H9 (cell line): ENCODE measurements around the gene CDH23. TPM values are rescaled to one million over a fixed set of nuclear protein-coding genes. Genes with fewer than 3 reads are reported as not detected.

Source experiments
- DNase-seq: peaks from one replicate; pipeline ENCODE4 v3.0.0-alpha.2; 2017
- H2AFZ ChIP-seq: one replicate; pipeline ENCODE4 v1.6.1; 2013; ENCODE audit warnings: mild to moderate bottlenecking, low read length, control low read depth, moderate library complexity
- H2AK5ac ChIP-seq: 2 replicates; pipeline ENCODE4 v1.6.1; 2013; ENCODE audit warnings: low read length, control low read depth, mixed read lengths; ENCODE audit not compliant: insufficient read length
- H2BK120ac ChIP-seq: one replicate; pipeline ENCODE4 v1.6.1; 2013; ENCODE audit warnings: low read depth, mild to moderate bottlenecking, low read length, control low read depth, inconsistent platforms; ENCODE audit not compliant: poor library complexity, severe bottlenecking
- H2BK12ac ChIP-seq: 2 replicates; pipeline ENCODE4 v1.6.1; 2013; ENCODE audit warnings: low read length, control low read depth, mixed read lengths, low read depth; ENCODE audit not compliant: insufficient read length
- H2BK15ac ChIP-seq: 2 replicates; pipeline ENCODE4 v1.6.1; 2013; ENCODE audit warnings: low read depth, low read length, control low read depth
- H2BK20ac ChIP-seq: one replicate; pipeline ENCODE4 v1.6.1; 2013; ENCODE audit warnings: low read depth, mild to moderate bottlenecking, low read length, control low read depth, inconsistent platforms; ENCODE audit not compliant: poor library complexity, severe bottlenecking
- H2BK5ac ChIP-seq: 2 replicates; pipeline ENCODE4 v1.6.1; 2013; ENCODE audit warnings: low read length, control low read depth, mixed read lengths; ENCODE audit not compliant: insufficient read length
- H3K14ac ChIP-seq: 2 replicates; pipeline ENCODE4 v1.6.1; 2013; ENCODE audit warnings: low read length, control low read depth; ENCODE audit not compliant: insufficient read depth
- H3K18ac ChIP-seq: 2 replicates; pipeline ENCODE4 v1.6.1; 2013; ENCODE audit warnings: low read depth, mild to moderate bottlenecking, mixed read lengths, low read length, control low read depth; ENCODE audit not compliant: insufficient read length
- H3K23ac ChIP-seq: 2 replicates; pipeline ENCODE4 v1.6.1; 2013; ENCODE audit warnings: low read length, control low read depth, mixed read lengths, low read depth; ENCODE audit not compliant: insufficient read length
- H3K23me2 ChIP-seq: 2 replicates; pipeline ENCODE4 v1.6.1; 2013; ENCODE audit warnings: low read depth, mild to moderate bottlenecking, mixed read lengths, low read length, control low read depth; ENCODE audit not compliant: insufficient read length, poor library complexity, severe bottlenecking
- H3K27ac ChIP-seq: 2 replicates; pipeline ENCODE4 v1.5.1; 2013; ENCODE audit warnings: low read length, control low read depth, mixed read lengths, low read depth; ENCODE audit not compliant: insufficient read length
- H3K27me3 ChIP-seq: 2 replicates; pipeline ENCODE4 v1.6.1; 2013; ENCODE audit warnings: low read length, control low read depth, inconsistent platforms; ENCODE audit not compliant: insufficient read depth
- H3K4ac ChIP-seq: 2 replicates; pipeline ENCODE4 v1.6.1; 2013; ENCODE audit warnings: low read depth, mild to moderate bottlenecking, control low read depth, inconsistent platforms, low read length, moderate library complexity
- H3K4me1 ChIP-seq: 2 replicates; pipeline ENCODE4 v1.6.1; 2013; ENCODE audit warnings: low read length, control low read depth, inconsistent platforms; ENCODE audit not compliant: insufficient read depth
- H3K4me2 ChIP-seq: 2 replicates; pipeline ENCODE4 v1.6.1; 2013; ENCODE audit warnings: low read length, control low read depth, mixed read lengths; ENCODE audit not compliant: insufficient read length, insufficient read depth
- H3K56ac ChIP-seq: 2 replicates; pipeline ENCODE4 v1.6.1; 2013; ENCODE audit warnings: low read depth, mild to moderate bottlenecking, mixed read lengths, low read length, control low read depth; ENCODE audit not compliant: insufficient read length
- H3K79me1 ChIP-seq: 2 replicates; pipeline ENCODE4 v1.6.1; 2013; ENCODE audit warnings: low read depth, mild to moderate bottlenecking, moderate library complexity, low read length, control low read depth, inconsistent platforms; ENCODE audit not compliant: insufficient read depth, poor library complexity, severe bottlenecking
- H3K79me2 ChIP-seq: 2 replicates; pipeline ENCODE4 v1.6.1; 2013; ENCODE audit warnings: low read length, control low read depth, inconsistent platforms; ENCODE audit not compliant: insufficient read depth
- H3K9ac ChIP-seq: 2 replicates; pipeline ENCODE4 v1.6.1; 2013; ENCODE audit warnings: low read length, control low read depth, mixed read lengths; ENCODE audit not compliant: insufficient read length; ENCODE audit errors: extremely low read depth
- H3K9me3 ChIP-seq: one replicate; pipeline ENCODE4 v1.6.1; 2013; ENCODE audit warnings: low read depth, low read length, inconsistent platforms; ENCODE audit not compliant: control insufficient read depth
- H3T11ph ChIP-seq: one replicate; pipeline ENCODE4 v1.6.1; 2013; ENCODE audit warnings: mild to moderate bottlenecking, low read length, control low read depth, inconsistent platforms
- H4K20me1 ChIP-seq: one replicate; pipeline ENCODE4 v1.6.1; 2013; ENCODE audit not compliant: control insufficient read depth, insufficient read length, insufficient read depth
- H4K5ac ChIP-seq: 2 replicates; pipeline ENCODE4 v1.6.1; 2013; ENCODE audit warnings: low read depth, mild to moderate bottlenecking, mixed read lengths, low read length, control low read depth; ENCODE audit not compliant: insufficient read length
- H4K8ac ChIP-seq: replicated peaks from 2 replicates; pipeline ENCODE4 v1.6.1; 2013; ENCODE audit warnings: low read length, control low read depth, mixed read lengths, low read depth; ENCODE audit not compliant: insufficient read length
- H4K91ac ChIP-seq: 2 replicates; pipeline ENCODE4 v1.6.1; 2013; ENCODE audit warnings: low read depth, mild to moderate bottlenecking, moderate library complexity, mixed read lengths, low read length, control low read depth; ENCODE audit not compliant: insufficient read length
- H3K27ac Mint-ChIP-seq, 3 experiments: 2 replicates in 2 of 3; 3 replicates in 1 of 3; pipeline ENCODE4 v1.8.0; 2020 to 2021; ENCODE audit warnings: mixed read lengths in 3 of 3, mild to moderate bottlenecking in 1 of 3, moderate library complexity in 1 of 3
- H3K27me3 Mint-ChIP-seq: 2 replicates; pipeline ENCODE4 v1.8.0; 2021; ENCODE audit warnings: low read depth, mild to moderate bottlenecking, moderate library complexity, mixed read lengths
- H3K36me3 Mint-ChIP-seq, 3 experiments: 2 replicates in 2 of 3; 3 replicates in 1 of 3; pipeline ENCODE4 v1.8.0; 2020 to 2021; ENCODE audit warnings: low read depth in 3 of 3, mixed read lengths in 3 of 3; ENCODE audit not compliant: insufficient read depth in 1 of 3
- H3K4me1 Mint-ChIP-seq, 2 experiments: 2 replicates each; pipeline ENCODE4 v1.8.0; 2020; ENCODE audit warnings: mixed read lengths in 2 of 2
- H3K4me3 Mint-ChIP-seq, 2 experiments: 2 replicates in 1 of 2; 3 replicates in 1 of 2; pipeline ENCODE4 v1.8.0; 2020 to 2021; ENCODE audit warnings: mild to moderate bottlenecking in 2 of 2, mixed read lengths in 2 of 2, moderate library complexity in 1 of 2
- H3K9me3 Mint-ChIP-seq, 2 experiments: 2 replicates in 1 of 2; 3 replicates in 1 of 2; pipeline ENCODE4 v1.8.0; 2020; ENCODE audit warnings: mild to moderate bottlenecking in 2 of 2, mixed read lengths in 2 of 2, moderate library complexity in 1 of 2
- CTCF ChIP-seq: fragments of 200-600 bp; sonication (generic); conservative IDR thresholded peaks from 3 replicates; pipeline ENCODE4 v1.8.0; 2021; ENCODE audit warnings: antibody characterized with exemption, mild to moderate bottlenecking
- WGBS: extraction: QIAGEN DNeasy Blood & Tissue Kit; methylation state at CpG from one replicate; pipeline ENCODE4 v1.1.7; 2013; ENCODE audit warnings: missing lambda C conversion rate, low lambda C conversion rate, mixed read lengths; ENCODE audit not compliant: insufficient read length; ENCODE audit errors: extremely low coverage; 5-methylcytosine and 5-hydroxymethylcytosine counted together
- total RNA-seq: library from RNA; stranded (reverse); gene quantifications from 2 replicates; pipeline ENCODE4 v1.2.1, GENCODE V29; 2021

The CDH23 gene
- total RNA-seq, 1 experiment from 2014 or later: 2.1 TPM

- H4K5ac ChIP-seq: no peak overlapping the region
- H2BK12ac ChIP-seq: no peak overlapping the region
- H2AFZ ChIP-seq: no peak overlapping the region
- no peak overlapping the region for H3K14ac ChIP-seq
- H3T11ph ChIP-seq: no peak overlapping the region
- H2BK120ac ChIP-seq: no peak overlapping the region
- Mint-ChIP-seq H3K27ac (no peak overlapping the region), H3K4me3 (no peak overlapping the region), H3K9me3 (peaks cover 7 to 11% of the 10 kb centered on the region in 2 experiments), H3K27me3 (peaks cover 8% of the 10 kb centered on the region), H3K36me3 (peaks cover 2 to 10% (median 3%) of the 10 kb centered on the region in 3 experiments; a peak in 4 of 7 replicates), H3K4me1 (peaks cover 11 to 13% of the 10 kb centered on the region in 2 experiments)
- H2BK5ac ChIP-seq: no peak overlapping the region
- no peak overlapping the region for H3K18ac ChIP-seq
- no peak overlapping the region for H2BK20ac ChIP-seq
- no peak for TF ChIP-seq CTCF
- no peaks in the 10 kb centered on the region for H3K9me3 ChIP-seq
- H2AK5ac ChIP-seq: no peak overlapping the region
- H3K27me3 ChIP-seq: no peaks in the 10 kb centered on the region
- H3K27ac ChIP-seq: no peak overlapping the region
- H3K4me2 ChIP-seq: no peak overlapping the region
- no peak overlapping the region for H3K23ac ChIP-seq
- no peak overlapping the region for H3K4ac ChIP-seq
- WGBS: no CpG with 5 or more reads among the region's 3 CpGs
- H3K79me1 ChIP-seq: no peaks in the 10 kb centered on the region
- no peaks in the 10 kb centered on the region for H3K4me1 ChIP-seq
- H4K91ac ChIP-seq: no peak overlapping the region
- H4K20me1 ChIP-seq: no peaks in the 10 kb centered on the region
- no peak overlapping the region for H2BK15ac ChIP-seq
- H3K23me2 ChIP-seq: no peaks in the 10 kb centered on the region
- H3K79me2 ChIP-seq: no peaks in the 10 kb centered on the region
- DNase-seq: no peak
- H4K8ac ChIP-seq: no peak overlapping the region
- H3K9ac ChIP-seq: no peak overlapping the region
- no peak overlapping the region for H3K56ac ChIP-seq
Observed at GRCh38 chr10:71409516-71410104, 12.9 kb downstream of the CDH23 start.
